ENCODE data around the gene FDPS.

FDPS gene

GRCh38 chr1:155308493-155309422 is at the start of gene FDPS:
TSS of gene FDPS (plus strand) at chr1:155308866. CDS start at chr1:155309790, 924 bp downstream.
- peak; percentile 88 for DNase-seq

GRCh38 chr1:155260276-155260675 is 48.4 kb upstream of the FDPS start:
- DNase-seq: no peak

- DNase-seq: no peak
These were observed 47.2 kb upstream of the FDPS start for GRCh38 chr1:155261493-155261851.

- DNase-seq: peak; percentile 96
These were observed 46.6 kb upstream of the FDPS start, which contains the start of gene SCAMP3 for GRCh38 chr1:155261852-155262673. TSS of gene SCAMP3 (minus strand) at chr1:155262360. CDS start at chr1:155262151, 209 bp downstream.

GRCh38 chr1:155263067-155263466 is 45.6 kb upstream of the FDPS start:
- no peak for DNase-seq

GRCh38 chr1:155266553-155266952 is 42.1 kb upstream of the FDPS start:
- DNase-seq: no peak

GRCh38 chr1:155267373-155267772 is 41.3 kb upstream of the FDPS start:
- DNase-seq: no peak

- DNase-seq: no peak
These were observed 40.0 kb upstream of the FDPS start for GRCh38 chr1:155268630-155269029.

- no peak for DNase-seq
These were observed 39.3 kb upstream of the FDPS start for GRCh38 chr1:155269381-155269780.

- no peak for DNase-seq
These were observed 36.0 kb upstream of the FDPS start for GRCh38 chr1:155272466-155273342.

GRCh38 chr1:155273343-155274245 is 35.1 kb upstream of the FDPS start, which contains the start of gene CLK2:
TSS of gene CLK2 (minus strand) at chr1:155273504. CDS start at chr1:155270977, 2,527 bp downstream.
- DNase-seq: peak; percentile 99

- peak; percentile 96 for DNase-seq
These were observed 31.4 kb upstream of the FDPS start, which contains the start of gene HCN3 for GRCh38 chr1:155277070-155277901. TSS of gene HCN3 (plus strand) at chr1:155277463. CDS start at chr1:155277591, 128 bp downstream.

- peak; percentile 79 for DNase-seq
These were observed 30.6 kb upstream of the FDPS start for GRCh38 chr1:155277902-155278688.

GRCh38 chr1:155278689-155279160 is 29.9 kb upstream of the FDPS start:
- DNase-seq: no peak

- no peak for DNase-seq
These were observed 29.4 kb upstream of the FDPS start for GRCh38 chr1:155279268-155279667.

- DNase-seq: no peak
These were observed 26.1 kb upstream of the FDPS start for GRCh38 chr1:155282488-155283091.

- no peak for DNase-seq
These were observed 24.2 kb upstream of the FDPS start for GRCh38 chr1:155284476-155284875.

GRCh38 chr1:155285063-155285462 is 23.6 kb upstream of the FDPS start:
- no peak for DNase-seq

- DNase-seq: no peak
These were observed 23.0 kb upstream of the FDPS start for GRCh38 chr1:155285631-155286044.

All from 8988T (cell line).